ENCODE results near the gene LAMB2. TPM values are rescaled to one million over a fixed set of nuclear protein-coding genes. Genes with fewer than 3 reads are reported as not detected.

Gene LAMB2
- total and polyA plus RNA-seq, 2 experiments from 2014 or later, result 71.3 to 154 TPM

GRCh38 chr3:49104427-49105291 lies 28.2 kb downstream of the LAMB2 start, which contains the start of gene QARS1:
Gene QARS1, minus strand, starts transcription at chr3:49104757. Its CDS starts 24 bp downstream, at chr3:49104733.
- H2AFZ ChIP-seq, result peak within 1 kb of the TSS; percentile 89; the same call in 1 of the 2 replicates

More at GRCh38 chr3:49104427-49105291, 28.2 kb downstream of the LAMB2 start, which contains the start of gene QARS1:
- H3K27me3 Mint-ChIP-seq (ENCODE audit: insufficient read depth, low read depth, poor library complexity), result peaks cover 17% of the 10 kb centered on the region
- H3K9me2 ChIP-seq (ENCODE audit: insufficient read depth), result no peaks in the 10 kb centered on the region
- H3K27ac ChIP-seq (ENCODE audit: low read depth), result peak within 1 kb of the TSS; percentile 82
- DNase-seq (ENCODE audit: low spot score), result peak; percentile 98
- no peaks in the 10 kb centered on the region; the same call in 1 of the 2 replicates for H4K20me1 ChIP-seq (replicated peaks; ENCODE audit: insufficient read depth)
- H3K4me3 ChIP-seq, result peak within 1 kb of the TSS; percentile 88
- H3K36me3 ChIP-seq (ENCODE audit: insufficient read depth), result peaks cover 24% of the 10 kb centered on the region
- H3K36me3 Mint-ChIP-seq (ENCODE audit: low read depth), result peaks cover 55% of the 10 kb centered on the region
- TF ChIP-seq CREB1 (CRISPR knock-in tag; IDR thresholded peaks at IDR 0.05; ENCODE audit: low read depth) (0 out of 2 replicates have a peak, but pooled peaks have one; percentile 18), STAT1 (IDR thresholded peaks at IDR 0.05; ENCODE audit: unreplicated experiment) (no peak), CTCF (conservative IDR thresholded peaks at IDR 0.05; ENCODE audit: low read depth in 2 of 2) (no peak), POLR2AphosphoS5 (IDR thresholded peaks at IDR 0.05; ENCODE audit: low read depth) (peak; percentile 83), REST (IDR thresholded peaks at IDR 0.05; ENCODE audit: unreplicated experiment) (peak; percentile 29)
- H3K27ac Mint-ChIP-seq, result peak within 1 kb of the TSS; percentile 99
- H3K9me3 Mint-ChIP-seq, result no peaks in the 10 kb centered on the region
- H3K27me3 ChIP-seq (ENCODE audit: insufficient read depth), result no peaks in the 10 kb centered on the region
- H3K4me1 ChIP-seq (ENCODE audit: insufficient read depth), result peaks cover 14% of the 10 kb centered on the region
- peaks cover 10% of the 10 kb centered on the region for H3K79me2 ChIP-seq (replicated peaks; ENCODE audit: insufficient read depth)
- H3K4me1 Mint-ChIP-seq, result peaks cover 24% of the 10 kb centered on the region
- peak within 1 kb of the TSS; percentile 100 for H3K4me2 ChIP-seq
- peak; percentile 98 for ATAC-seq
- peaks cover 17% of the 10 kb centered on the region; the same call in 1 of the 2 replicates for H3F3A ChIP-seq (replicated peaks; ENCODE audit: low read depth)
- peak within 1 kb of the TSS; percentile 99 for H3K4me3 Mint-ChIP-seq
